ENCODE results near the gene PIP5K1B.

The PIP5K1B gene

DNA sequence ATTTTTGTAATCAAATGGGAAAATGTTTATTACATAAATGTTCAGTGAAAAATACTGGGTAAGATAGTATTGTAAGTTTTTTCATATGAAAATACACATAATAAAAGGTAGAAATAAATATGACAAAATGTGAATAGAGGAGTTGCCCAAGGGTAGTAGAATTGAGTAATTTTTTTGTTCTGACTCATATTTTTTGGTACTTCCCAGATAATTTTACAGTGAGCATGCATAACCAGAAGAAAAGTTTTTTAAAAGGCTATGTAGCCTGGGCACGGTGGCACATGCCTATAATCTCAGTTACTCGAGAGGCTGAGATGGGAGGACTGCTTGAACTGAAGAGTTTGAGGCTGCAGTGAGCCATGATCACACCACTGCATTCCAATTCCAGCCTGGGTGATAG is 116.9 kb downstream of the PIP5K1B start:
- no peak for DNase-seq

DNA sequence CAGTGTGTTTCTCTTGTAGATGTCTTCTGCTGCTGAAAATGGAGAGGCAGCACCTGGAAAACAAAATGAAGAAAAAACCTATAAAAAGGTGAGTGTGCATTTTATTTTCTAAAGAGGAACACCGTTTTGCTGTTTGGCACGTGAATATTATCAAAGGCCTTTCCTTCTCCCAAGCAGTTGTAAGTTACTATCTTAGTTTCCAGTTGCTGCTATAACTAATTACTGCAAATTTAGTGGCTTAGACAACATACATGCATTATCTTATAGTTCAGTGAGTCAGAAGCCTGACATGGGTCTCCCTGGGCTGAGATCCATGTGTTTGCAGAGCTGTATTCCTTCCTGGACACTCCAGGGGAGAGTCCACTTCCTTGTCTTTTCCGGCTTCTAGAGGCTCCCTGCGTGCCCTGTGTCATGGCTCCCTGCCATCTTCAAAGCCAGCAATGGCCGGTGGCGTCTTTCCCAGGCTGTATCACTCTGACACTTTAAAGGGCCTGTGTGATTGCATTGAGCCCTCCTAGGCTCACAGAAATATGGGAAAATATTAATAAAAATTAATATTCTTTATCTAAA is 117.6 kb downstream of the PIP5K1B start:
- no peak for DNase-seq

GRCh38 chr9:68825762-68826472 is 120.9 kb downstream of the PIP5K1B start:
- no peak for DNase-seq

- no peak for DNase-seq
These were observed 123.1 kb downstream of the PIP5K1B start for GRCh38 chr9:68827837-68828744.

DNA sequence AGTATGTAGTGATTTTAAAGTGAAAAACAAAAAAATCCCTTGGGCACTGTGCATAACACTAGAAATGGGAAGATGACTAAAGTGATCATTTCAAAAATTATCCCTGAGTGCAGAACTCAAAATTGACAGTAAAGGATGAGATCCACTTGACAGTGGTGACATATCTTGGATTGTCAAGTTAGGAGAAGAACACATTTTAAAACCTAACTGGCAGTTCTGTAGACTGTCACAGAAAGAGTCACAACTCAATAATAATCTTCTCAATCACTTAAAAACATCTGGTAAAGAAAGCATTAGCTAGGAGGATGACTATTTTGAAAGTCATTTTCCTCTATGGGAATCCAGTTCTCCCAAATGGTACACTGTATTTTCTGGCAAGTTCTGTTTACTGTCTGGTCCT is 127.1 kb downstream of the PIP5K1B start:
- DNase-seq: no peak

DNA sequence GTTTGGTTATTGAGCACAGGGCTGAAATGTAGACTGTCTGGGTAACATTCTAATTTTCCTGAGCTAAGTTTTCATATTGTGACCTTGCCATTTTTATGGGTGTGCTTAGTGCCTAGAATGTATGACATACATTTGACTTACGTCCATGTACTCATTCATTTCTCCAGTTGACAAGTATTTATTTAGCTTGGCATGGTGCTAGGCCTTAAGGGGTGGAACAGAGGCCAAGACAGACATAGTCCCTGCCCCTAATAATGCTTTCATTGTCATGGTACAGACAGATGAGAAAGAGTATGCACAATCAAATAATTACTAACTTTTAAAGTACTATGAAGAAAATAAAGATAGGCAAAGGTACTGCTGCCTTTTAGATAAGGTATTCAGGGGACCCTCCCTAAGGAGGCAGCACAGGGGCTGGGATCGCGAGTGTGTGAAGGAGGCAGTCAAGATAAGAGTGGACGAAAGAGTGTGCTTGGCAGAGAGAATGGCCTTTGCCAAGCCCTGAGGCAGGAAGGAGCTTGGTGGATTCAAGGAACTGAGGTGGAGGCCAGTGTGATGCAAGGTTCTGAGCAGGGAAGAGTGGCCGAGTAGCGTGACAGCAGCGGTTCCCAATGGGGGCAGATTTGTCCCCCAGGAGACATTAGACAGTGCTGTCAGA is 128.0 kb downstream of the PIP5K1B start:
- DNase-seq: no peak

DNA sequence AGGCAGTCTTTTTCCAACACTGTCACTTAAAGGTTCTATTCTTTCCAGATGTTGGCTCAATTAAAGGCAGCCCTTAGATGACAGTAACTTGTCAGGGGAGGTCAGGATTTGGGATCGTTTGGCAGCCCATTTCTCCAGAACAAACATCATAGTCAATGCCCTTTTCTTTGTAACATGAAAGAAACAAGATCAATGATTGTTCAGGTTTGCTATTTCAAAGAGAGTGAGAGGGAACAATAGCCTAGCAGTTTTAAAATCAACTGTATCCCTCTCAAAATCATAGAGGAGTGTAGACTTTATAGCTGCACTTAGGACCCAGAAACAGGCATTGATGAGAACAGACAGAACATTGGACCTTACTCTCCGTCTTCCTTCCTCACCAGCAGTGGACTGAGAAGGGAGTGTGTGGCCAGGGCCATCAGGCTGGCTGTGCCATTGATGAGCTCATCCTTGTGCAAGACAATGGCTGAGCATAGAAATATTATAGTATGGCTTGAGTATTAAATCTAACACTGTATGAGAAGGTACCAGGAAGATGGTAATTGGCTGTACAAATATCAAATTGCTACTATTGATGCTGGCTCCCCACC is 130.0 kb downstream of the PIP5K1B start:
- DNase-seq: no peak

DNA sequence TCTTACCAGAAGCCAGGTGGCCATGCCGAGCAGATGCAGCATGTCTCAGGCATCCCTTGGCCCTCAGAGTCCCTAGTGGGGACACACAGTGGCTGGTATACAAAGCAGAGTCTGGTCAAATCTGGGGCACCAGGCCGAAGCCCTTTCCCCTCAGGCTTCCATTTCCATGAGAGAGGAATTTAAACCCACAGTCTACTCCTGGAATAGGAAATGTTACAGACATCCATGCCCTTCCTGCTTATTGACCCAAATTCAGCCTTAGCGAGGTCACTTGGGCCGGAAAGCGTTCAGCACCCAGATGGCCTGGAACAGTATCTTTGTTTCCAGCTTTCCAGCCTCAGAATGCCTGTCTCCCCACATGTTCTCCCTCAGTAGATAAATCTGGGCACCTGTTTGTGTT is 131.7 kb downstream of the PIP5K1B start:
- no peak for DNase-seq

DNA sequence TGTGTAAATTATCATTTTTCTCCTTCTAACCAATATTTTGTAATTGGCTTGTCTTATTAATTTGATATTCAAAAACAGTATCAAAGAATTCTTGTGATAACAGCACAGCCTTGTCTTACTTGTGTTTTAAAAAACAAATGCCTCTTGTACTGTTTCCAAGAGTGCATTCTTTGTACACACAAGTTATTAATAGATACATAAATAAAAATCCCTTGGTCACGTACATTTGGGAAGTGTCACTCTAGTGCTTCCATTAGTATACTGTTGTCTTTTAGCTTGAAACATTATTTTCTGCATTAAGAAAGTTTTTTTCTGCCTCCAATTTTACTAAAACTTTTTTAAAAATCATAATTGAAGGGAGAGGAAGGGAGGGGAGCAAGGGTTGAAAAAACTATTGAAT is 133.2 kb downstream of the PIP5K1B start:
- DNase-seq: no peak

- DNase-seq: no peak
These were observed 136.4 kb downstream of the PIP5K1B start for GRCh38 chr9:68841276-68842052.

- DNase-seq: no peak
These were observed 137.5 kb downstream of the PIP5K1B start for GRCh38 chr9:68842568-68842967.

- DNase-seq: no peak
These were observed 138.2 kb downstream of the PIP5K1B start for GRCh38 chr9:68843239-68843638.

GRCh38 chr9:68844157-68844556 is 139.1 kb downstream of the PIP5K1B start:
- DNase-seq: no peak

DNA sequence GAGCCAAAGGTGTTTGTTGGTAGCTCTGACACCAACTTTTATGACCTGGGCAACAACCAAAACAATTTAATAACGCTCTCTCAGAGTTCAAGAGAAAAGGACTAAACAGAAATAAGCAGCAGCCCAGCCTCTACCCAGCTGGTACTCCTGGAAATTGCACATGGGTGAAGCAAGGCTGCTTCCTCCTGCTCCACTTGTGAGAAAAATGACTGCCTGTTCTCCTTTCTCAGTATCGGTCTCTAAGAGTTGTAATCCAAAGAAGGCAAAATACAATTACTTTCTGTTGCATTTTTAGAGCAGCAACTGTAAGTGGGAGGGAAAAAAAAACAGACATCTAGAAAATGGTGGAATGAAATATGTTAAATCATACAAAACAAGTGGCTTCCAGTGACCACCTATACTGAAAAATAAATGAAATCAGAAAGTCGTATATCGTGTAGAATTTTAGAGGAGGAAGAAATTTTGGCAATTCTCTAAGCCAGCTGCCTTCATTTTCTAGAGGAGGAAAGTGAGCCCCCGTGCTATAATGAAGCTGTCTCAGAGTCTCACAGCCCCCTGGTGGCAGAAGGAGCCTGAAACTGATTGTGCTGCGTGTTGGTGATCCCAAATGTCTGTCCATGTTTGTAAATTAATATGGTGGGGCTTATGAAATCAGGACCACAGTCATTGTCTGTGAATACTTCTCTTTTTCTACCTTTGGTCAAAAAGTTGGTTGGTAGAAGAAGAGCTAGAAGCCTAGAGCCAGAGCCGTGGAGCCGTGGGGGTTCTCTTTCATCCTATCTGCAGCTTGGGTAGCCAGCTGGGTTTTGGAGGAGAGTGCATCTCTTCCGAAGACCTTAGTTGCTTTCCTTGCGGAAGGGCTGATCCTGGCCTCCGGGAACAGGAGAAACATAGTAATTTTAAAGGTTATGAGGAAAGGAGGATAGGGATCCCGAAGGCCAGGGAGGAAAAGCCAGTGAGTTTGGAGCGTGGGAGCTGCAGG is 139.9 kb downstream of the PIP5K1B start:
- DNase-seq: no peak

DNA sequence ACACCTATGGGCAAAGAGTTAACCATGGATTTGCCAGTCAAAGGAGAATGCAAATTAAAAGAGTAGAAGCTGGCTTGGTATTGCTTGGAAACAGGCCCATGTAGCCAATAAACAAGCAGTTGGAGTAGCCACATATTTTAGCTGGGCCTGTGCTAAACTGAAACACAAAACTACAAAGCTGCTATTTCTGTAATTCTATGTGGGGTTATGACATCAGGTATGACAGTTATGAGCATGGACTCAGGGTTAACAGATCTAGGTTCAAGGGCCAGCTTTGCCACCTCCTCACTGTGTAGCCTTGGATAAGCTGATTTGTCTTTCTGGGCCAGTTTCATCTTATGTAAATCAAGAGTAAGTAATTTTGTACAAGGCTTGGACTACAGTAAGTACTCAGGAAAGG is 142.7 kb downstream of the PIP5K1B start:
- no peak for DNase-seq

- no peak for DNase-seq
These were observed 146.6 kb downstream of the PIP5K1B start for GRCh38 chr9:68851657-68852056.

DNA sequence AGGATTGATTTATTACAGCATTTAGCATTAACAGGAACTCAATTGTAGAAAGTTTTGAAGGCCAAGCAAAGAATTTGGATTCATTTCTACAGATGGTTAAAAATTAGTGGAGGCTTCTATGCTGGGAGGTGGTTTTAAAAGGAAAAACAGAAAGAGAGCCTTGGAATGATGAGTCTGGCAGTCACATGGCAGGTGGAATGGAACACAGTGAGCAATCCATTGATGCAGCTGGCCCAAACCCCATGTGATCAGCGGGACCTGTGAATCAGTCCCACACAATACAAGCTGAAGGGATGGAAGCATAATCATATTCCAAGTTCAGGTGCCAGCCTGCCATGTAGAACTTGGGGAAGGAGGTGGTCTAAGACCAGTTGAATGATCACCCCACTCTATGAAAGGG is 147.9 kb downstream of the PIP5K1B start:
- DNase-seq: no peak

DNA sequence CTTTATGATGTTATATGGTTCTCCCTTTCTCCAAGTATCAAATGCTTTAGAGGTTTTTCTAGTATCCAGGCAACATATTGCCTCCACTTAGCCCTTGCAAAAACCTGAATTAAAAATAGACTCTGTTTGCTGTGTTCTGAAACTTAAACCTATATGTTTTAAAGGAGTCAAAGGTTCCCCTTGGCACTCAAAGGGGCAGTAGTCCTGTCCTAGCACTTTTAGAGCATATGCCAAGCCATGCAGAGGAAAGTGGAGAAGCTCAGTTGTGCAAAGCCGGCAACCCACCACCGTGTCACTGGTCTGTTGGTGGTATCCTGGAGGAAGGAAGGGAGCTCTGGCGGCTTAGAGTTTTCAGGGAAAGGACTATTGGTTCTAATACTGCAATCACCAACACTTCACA is 154.3 kb downstream of the PIP5K1B start:
- DNase-seq: no peak

DNA sequence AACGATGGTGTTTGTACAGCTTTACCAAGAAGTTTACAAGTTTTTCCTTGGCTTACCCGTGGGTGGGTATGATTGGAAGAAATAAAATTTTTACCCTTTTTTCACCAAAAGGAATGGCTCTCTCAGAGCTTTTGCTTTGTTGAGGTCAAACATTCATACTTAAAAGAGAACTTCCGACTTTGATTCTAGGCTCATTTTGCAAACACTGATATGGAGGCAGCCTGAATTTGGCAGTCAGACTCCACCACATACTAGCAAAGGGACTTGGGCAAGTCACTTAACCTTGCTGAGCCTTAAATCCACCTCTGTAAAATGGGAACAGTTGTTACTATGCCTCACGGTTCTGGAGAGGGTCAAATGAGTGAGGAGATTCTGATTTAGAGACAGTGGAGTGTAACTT is 155.4 kb downstream of the PIP5K1B start:
- no peak for DNase-seq

DNA sequence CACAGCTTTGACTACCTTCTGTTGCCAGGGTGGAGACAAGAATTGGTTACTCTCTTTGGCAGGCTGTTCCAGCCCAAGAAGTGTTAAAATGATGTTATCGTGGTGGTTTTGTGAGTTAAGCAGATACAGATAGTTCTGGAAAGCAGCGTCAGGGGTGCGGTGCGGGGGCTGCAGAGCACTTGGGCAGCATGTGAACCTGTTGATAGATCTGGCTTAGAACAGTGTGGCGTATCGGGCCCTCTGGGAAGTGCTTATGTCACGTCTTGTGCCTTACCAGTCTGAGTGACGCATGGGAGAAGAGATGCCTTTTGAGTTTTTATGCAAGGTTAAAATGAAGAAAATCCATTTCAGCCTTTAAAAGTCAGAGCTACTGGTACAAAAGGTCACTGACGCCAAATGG is 156.4 kb downstream of the PIP5K1B start:
- no peak for DNase-seq

GRCh38 chr9:68867066-68867465 is 162.0 kb downstream of the PIP5K1B start:
- DNase-seq: no peak

Data from NCI-H446 (cell line).